ENCODE measurements around the gene PLA2G4F.

The PLA2G4F gene

DNA sequence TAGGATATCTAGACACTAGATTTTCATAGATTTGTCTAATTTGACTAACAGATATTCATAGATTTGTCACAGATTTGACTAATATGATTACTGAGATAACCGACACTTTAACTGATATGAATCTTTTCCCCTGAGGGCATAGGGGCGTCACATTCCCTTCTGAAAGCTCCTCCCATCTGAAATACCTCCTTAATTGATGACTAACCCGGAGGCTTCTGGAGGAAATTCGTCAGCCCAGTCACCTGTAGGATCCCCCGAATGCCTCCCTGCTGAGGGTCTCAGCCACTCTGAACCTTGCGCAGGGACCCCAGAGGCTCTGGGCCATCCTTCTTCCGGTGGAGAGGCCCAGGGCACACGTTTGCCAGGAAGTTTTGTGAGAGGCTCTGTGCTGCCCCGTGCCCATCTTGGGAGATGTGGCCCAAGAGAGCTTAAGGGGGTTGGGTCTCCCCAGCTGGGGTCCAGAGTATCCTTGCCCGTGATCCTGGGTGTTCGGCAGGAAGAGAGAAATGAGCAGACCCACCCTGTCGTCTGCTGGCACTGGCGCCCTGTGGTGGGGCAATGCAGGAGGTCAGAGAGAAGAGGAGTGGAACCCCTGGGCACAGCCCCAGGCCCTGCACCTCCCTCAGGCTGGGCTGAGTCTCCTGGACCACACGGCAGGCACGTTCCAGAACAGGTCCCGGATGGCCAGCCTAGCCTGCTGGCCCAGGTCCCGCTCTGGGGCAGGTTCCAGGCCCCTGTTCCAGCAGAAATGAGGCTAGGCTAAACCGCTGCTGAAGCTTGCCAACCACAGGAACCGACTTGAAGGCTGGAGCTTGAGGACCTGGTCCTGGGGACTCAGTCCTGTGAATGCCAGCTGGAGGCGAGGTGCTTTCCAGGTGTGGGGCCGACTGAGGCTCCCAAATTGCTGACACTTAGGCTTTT lies 63.8 kb downstream of the PLA2G4F start:
- DNase-seq = no peak

DNA sequence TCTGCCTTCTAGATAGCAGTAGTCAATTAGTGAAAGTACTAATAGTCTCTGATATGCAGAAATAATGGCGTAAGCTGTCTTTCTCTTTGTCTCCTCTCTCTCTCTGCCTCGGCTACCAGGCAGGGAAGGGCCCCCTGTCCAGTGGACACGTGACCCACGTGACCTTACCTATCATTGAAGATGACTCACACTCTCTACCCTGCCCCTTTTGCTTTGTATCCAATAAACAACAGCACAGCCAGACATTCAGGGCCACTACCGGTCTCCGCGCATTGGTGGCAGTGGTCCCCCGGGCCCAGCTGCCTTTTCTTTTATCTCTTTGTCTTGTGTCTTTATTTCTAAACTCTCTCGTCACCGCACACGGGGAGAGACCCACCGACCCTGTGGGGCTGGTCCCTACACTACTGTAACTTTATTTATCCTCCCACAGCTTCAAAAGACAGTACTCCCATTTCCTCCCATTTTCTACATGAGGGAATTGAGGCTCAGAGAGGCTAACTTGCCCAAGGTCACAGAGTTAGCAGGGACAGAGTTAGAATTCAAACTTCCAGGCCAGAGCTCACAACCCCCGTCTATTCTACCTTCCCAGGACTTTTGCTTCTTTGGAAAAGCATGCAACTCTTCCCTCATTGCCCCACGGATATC lies 64.6 kb downstream of the PLA2G4F start:
- DNase-seq = peak; percentile 45

DNA sequence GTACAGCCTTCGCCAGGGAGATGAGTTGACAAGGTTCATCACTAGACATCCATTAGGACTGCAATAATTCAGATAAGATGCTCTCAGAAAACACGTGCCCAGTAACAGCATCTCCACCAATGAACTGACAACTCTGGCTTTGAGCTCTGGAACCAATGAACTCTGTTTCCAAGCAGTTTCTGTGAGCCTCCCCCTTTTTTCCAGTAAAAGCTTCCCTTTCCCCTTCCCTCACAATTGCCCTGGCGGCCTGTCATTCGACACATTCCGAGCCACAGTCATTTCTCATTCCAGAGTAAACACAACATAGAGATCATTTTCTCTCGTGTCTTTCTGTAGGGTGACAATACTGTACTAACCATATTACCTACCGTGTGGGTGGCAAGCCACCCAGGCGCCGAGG lies 65.7 kb downstream of the PLA2G4F start:
- no peak for DNase-seq

DNA sequence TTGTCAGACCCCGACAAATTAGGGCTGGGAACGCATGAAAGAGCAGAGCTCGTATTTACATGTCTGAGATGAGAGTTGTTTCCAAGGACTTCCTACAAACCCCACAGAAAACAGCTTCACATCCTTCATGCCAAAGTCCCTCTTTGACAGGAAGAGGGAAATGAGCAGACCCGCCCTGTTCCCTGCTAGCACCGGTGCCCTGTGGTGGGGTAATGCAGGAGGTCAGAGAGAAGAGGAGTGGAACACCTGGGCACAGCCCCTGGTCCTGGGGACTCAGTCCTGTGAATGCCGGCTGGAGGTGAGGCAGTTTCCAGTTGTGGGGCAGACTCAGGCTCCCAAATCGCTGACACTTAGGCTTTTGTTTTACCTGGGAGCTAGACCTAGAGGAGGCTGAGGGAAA lies 66.1 kb downstream of the PLA2G4F start:
- no peak for DNase-seq

DNA sequence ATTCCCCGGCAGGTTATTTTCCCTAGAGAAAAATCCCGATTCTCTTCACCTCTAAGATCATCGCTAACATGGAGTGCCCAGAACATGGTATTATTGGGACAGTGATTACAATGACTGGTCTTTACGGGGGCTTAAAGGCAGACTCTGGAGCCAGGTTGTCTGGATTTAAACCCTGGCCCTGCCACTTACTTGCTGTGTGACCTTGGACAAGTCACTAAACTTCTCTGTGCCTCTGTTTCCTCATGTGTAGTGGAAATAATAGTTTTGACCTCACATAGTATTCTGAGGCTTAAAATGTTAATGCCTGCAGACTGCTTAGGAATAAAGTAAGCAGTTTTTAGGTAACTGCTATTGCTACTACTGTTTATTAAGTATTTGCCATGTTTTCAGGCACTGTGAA lies 66.5 kb downstream of the PLA2G4F start:
- no peak for DNase-seq

Measured in NCI-H146 (cell line).